Measurements from ENCODE around the gene CMTM4. TPM values are rescaled to one million over a fixed set of nuclear protein-coding genes. Genes with fewer than 3 reads are reported as not detected.

CMTM4 gene
- 9.6 and 17.3 TPM in 2 replicates for total RNA-seq (ENCODE audit: low replicate concordance)

DNA sequence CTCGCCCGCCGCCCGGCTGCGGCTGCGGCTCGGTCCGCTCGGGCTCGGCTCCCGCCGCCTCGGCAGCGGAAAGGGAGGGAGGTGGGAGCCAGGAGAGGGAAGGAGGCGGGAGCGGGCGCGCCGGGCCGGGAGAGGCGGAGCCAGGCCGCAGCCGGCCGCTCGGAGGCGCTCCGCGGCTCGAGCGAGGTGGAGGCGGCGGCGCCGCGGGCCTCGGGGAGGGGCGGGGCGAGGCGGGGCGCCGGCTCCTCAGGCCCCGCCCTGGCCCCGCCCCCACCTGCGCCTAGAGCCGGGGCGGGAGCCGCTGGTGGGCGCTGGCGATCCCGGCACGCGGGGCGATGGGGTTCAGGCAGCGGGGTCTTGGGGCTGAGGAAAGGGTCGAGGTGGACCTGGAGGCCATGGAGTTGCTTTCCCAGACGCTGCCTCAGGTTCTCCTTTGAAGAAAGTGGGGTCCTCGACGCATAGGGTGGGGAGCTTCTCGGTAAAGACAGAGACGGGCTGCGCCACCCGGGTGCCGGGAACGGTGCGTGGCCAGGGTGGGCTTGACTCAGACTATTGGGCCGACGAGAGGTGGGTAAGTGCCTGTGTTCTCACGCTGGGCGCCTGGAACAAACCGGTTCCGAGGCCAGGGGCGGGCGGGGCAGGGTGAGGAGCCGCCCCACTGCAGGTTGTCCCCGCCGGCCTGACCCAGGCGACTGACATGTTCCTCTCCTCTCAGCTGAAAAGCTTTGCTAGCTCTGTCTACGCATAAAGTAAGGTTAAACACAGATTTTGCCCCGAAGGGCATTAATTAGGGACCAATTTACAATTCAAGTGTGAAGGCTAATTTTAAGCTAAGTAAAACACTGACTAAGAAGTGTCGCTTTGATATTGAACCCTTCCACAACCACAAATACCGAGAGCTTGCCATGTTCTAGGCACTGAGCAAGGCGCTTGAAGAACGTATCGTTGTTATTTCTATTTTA lies at the start of gene CMTM4:
Gene CMTM4 (minus strand): TSS at position 75 of the 962 bp plus-strand sequence. CDS start 218 bp downstream, outside the sequence.

GRCh38 chr16:66604376-66605176 lies 92.0 kb downstream of the CMTM4 start, which contains the start of gene CMTM3:
Gene CMTM3, plus strand, starts transcription at chr16:66604704. Its CDS starts 102 bp downstream, at chr16:66604806.

DNA sequence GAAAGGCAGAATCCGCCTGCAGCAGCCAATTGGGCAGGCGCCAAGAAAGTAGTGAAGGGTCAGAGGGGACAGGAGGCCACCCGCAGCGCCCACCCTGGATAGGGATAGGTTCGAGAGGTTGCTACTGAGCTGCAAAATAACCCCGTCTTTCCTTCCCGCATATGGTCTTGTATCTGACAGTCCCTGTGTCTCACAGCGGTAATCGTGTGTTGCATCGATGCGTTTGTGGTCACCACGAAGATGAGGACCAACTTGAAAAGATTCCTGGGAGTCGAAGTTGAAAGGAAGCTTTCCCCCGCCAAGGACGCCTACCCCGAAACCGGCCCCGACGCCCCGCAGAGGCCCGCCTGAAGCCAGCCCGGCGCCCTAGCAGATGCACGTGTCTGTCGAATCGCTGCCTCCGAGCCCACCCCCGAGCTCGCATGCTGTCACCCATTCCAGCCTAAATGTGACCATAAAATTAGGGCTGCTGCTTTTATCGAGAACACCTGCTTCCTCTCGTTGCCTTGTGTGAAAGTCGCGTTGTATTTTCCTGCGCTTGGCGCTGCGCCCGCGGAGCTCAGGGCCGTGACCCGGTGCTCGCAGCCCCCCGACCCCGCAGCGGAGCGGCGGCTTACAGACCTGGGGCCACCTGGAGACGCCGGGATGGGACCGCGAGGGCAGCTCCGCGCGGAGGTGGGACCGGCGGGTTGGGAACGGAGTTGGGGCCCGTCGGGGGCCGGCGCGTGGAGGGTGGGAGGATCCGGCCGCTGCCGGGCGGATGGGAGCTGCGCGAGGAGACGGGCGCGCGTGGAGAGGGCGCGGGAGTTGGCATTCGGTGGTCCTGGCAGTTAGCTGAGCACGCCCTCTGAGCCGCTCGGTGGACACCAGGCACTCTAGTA lies 117.7 kb downstream of the CMTM4 start, which contains the start of gene CMTM2:
Gene CMTM2 (plus strand): TSS at position 813 of the 881 bp plus-strand sequence. CDS start 145 bp downstream, outside the sequence.

DNA sequence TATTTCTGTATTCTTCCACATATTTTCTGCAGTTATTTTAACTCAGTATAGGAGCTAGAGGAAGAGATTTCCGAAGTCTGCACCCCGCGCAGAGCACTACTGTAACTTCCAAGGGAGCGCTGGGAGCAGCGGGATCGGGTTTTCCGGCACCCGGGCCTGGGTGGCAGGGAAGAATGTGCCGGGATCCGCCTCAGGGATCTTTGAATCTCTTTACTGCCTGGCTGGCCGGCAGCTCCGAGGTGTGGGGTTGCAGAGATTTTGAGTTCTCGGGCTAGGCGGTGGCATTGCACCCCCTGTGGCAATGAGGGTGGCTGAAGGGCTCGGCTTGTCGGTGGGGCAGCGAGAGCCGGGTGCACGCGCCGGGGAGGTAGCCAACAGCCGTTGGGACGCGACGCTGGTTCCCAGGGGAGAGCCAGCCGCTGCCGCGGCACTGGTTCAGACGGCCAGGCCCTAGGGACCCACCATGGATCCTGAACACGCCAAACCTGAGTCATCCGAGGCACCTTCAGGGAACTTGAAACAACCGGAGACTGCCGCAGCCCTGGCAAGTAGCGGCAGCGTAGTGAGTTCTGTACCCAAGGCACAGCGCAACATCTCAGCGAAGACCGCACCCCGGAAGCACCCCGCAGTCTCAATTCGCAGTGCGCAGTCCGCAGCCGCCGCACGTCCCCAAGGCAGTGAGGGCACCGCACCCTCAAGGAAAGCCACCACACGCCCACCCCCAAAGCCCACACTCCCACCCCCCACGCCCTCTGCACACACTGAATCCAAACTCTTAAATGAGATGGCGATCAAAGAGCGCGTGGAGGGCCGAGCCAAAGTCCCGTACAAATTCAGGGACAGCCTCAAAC lies 130.3 kb downstream of the CMTM4 start, which contains the start of gene CMTM1:
Gene CMTM1 (plus strand): TSS at position 389 of the 851 bp plus-strand sequence. CDS start 75 bp downstream, at position 464.

Other genes with a start within 250 kb of the CMTM4 start
- gene TK2, start 146.6 kb downstream of the CMTM4 start, total RNA-seq (ENCODE audit: low replicate concordance): 35.3 and 74.5 TPM in 2 replicates
- 49.5 and 58.2 TPM in 2 replicates for gene CKLF, start 144.2 kb downstream of the CMTM4 start, total RNA-seq (ENCODE audit: low replicate concordance)
- 1.9 and 2.1 TPM in 2 replicates for gene CMTM1, start 130.3 kb downstream of the CMTM4 start, total RNA-seq (ENCODE audit: low replicate concordance)
- not detected in 2 replicates for gene CMTM2, start 117.3 kb downstream of the CMTM4 start, total RNA-seq (ENCODE audit: low replicate concordance)
- 9.1 and 13.5 TPM in 2 replicates for gene CMTM3, start 92.0 kb downstream of the CMTM4 start, total RNA-seq (ENCODE audit: low replicate concordance)
- 63.7 and 175 TPM in 2 replicates for gene DYNC1LI2, start 54.9 kb upstream of the CMTM4 start, total RNA-seq (ENCODE audit: low replicate concordance)
- 0.08 TPM in 1 of 2 replicates, not detected in the other for gene TERB1, start 104.8 kb upstream of the CMTM4 start, total RNA-seq (ENCODE audit: low replicate concordance)
- 51.0 and 66.7 TPM in 2 replicates for gene NAE1, start 134.2 kb upstream of the CMTM4 start, total RNA-seq (ENCODE audit: low replicate concordance)
- not detected in 2 replicates for gene CA7, start 147.7 kb upstream of the CMTM4 start, total RNA-seq (ENCODE audit: low replicate concordance)
- 5.4 and 6.5 TPM in 2 replicates for gene PDP2, start 183.8 kb upstream of the CMTM4 start, total RNA-seq (ENCODE audit: low replicate concordance)
- gene CDH16, start 222.1 kb upstream of the CMTM4 start, total RNA-seq (ENCODE audit: low replicate concordance): under 0.01 TPM in 1 of 2 replicates, not detected in the other
- 6.6 and 22.5 TPM in 2 replicates for gene RRAD, start 228.8 kb upstream of the CMTM4 start, total RNA-seq (ENCODE audit: low replicate concordance)
- 244 and 278 TPM in 2 replicates for gene CIAO2B, start 237.7 kb upstream of the CMTM4 start, total RNA-seq (ENCODE audit: low replicate concordance)
- gene CES2, start 238.8 kb upstream of the CMTM4 start, total RNA-seq (ENCODE audit: low replicate concordance): 14.9 and 18.0 TPM in 2 replicates

Measured in smooth muscle cell of the coronary artery (primary cell).